HEK293 (cell line): ENCODE measurements around the gene OLA1.

Experiments
- CTCF ChIA-PET: fragments of 350-600 bp; formaldehyde crosslinking; extraction: SDS; loops from one replicate; lab custom pipeline; 2021; ENCODE audit warnings: antibody characterized with exemption; lab: Yijun Ruan, JAX
- POLR2A ChIA-PET: fragments of 300-600 bp; formaldehyde crosslinking; extraction: SDS; loops from one replicate; lab custom pipeline; 2020; ENCODE audit warnings: antibody characterized with exemption, inconsistent platforms; lab: Yijun Ruan, JAX
- H3K27ac ChIP-seq: fragments of 200-500 bp; sonication (Bioruptor generic); 2 replicates; pipeline ENCODE4 v1.5.1; 2014; ENCODE audit warnings: low read depth, low read length, control low read depth, inconsistent platforms; ENCODE audit errors: extremely low read depth
- H3K36me3 ChIP-seq, 2 experiments: fragments of 200-500 bp in 1 of 2; sonication (Bioruptor generic) in 1 of 2; 1 replicate in 1 of 2; 2 replicates in 1 of 2; pipeline ENCODE4 v1.5.1; 2014 to 2017; ENCODE audit warnings: inconsistent platforms in 2 of 2, low read length in 2 of 2; ENCODE audit not compliant: control insufficient read depth in 2 of 2, insufficient read depth in 1 of 2
- H3K4me1 ChIP-seq: fragments of 200-500 bp; sonication (Bioruptor generic); 2 replicates; pipeline ENCODE4 v1.5.1; 2014; ENCODE audit warnings: mild to moderate bottlenecking, low read length, inconsistent platforms; ENCODE audit not compliant: control insufficient read depth, insufficient read depth
- H3K4me3 ChIP-seq: 2 replicates; pipeline ENCODE4 v1.5.1; 2011; ENCODE audit warnings: low read depth, mild to moderate bottlenecking, control low read depth, low read length, moderate library complexity
- H3K9me3 ChIP-seq: fragments of 200-500 bp; sonication (Bioruptor generic); 2 replicates; pipeline ENCODE4 v1.5.1; 2014; ENCODE audit warnings: low read depth, low read length, inconsistent platforms; ENCODE audit not compliant: control insufficient read depth, insufficient read depth
- AEBP2 ChIP-seq: fragments of 450-650 bp; formaldehyde crosslinking; IDR thresholded peaks from 2 replicates; pipeline ENCODE4 v1.5.1; 2016; ENCODE audit warnings: missing biosample characterization, missing genetic modification characterization, borderline replicate concordance
- PATZ1 ChIP-seq: fragments of 450-650 bp; formaldehyde crosslinking; IDR thresholded peaks from 2 replicates; pipeline ENCODE4 v1.5.1; 2016; ENCODE audit warnings: missing biosample characterization, missing genetic modification characterization
- PRDM10 ChIP-seq: fragments of 450-650 bp; formaldehyde crosslinking; IDR thresholded peaks from 2 replicates; pipeline ENCODE4 v1.5.1; 2016; ENCODE audit warnings: missing biosample characterization, missing genetic modification characterization
- SETDB1 ChIP-seq: IDR thresholded peaks from one replicate; pipeline ENCODE4 v1.6.1; 2017; ENCODE audit warnings: mild to moderate bottlenecking, low read length, moderate library complexity, mixed read lengths; ENCODE audit not compliant: insufficient read length
- ZBTB8A ChIP-seq: fragments of 450-650 bp; formaldehyde crosslinking; IDR thresholded peaks from 2 replicates; pipeline ENCODE4 v1.5.1; 2016; ENCODE audit warnings: missing biosample characterization, missing genetic modification characterization
- ZFHX2 ChIP-seq: fragments of 450-650 bp; formaldehyde crosslinking; conservative IDR thresholded peaks from 2 replicates; pipeline ENCODE4 v1.5.1; 2016; ENCODE audit warnings: missing biosample characterization, missing genetic modification characterization
- ZFP41 ChIP-seq: fragments of 450-650 bp; formaldehyde crosslinking; IDR thresholded peaks from 2 replicates; pipeline ENCODE4 v1.5.1; 2016; ENCODE audit warnings: missing biosample characterization, missing genetic modification characterization, borderline replicate concordance
- ZNF10 ChIP-seq: fragments of 450-650 bp; formaldehyde crosslinking; IDR thresholded peaks from 2 replicates; pipeline ENCODE4 v1.5.1; 2017; ENCODE audit warnings: missing biosample characterization, missing genetic modification characterization
- ZNF114 ChIP-seq: fragments of 450-650 bp; formaldehyde crosslinking; IDR thresholded peaks from 2 replicates; pipeline ENCODE4 v1.5.0; 2017; ENCODE audit warnings: missing biosample characterization, missing genetic modification characterization
- ZNF148 ChIP-seq: fragments of 450-650 bp; formaldehyde crosslinking; IDR thresholded peaks from 2 replicates; pipeline ENCODE4 v1.5.0; 2017; ENCODE audit warnings: missing biosample characterization, missing genetic modification characterization, borderline replicate concordance
- ZNF223 ChIP-seq: fragments of 450-650 bp; formaldehyde crosslinking; IDR thresholded peaks from 2 replicates; pipeline ENCODE4 v1.5.1; 2016; ENCODE audit warnings: missing biosample characterization, missing genetic modification characterization
- ZNF423 ChIP-seq: fragments of 450-650 bp; formaldehyde crosslinking; IDR thresholded peaks from 2 replicates; pipeline ENCODE4 v1.5.1; 2016; ENCODE audit warnings: missing biosample characterization, missing genetic modification characterization
- ZNF544 ChIP-seq: fragments of 450-650 bp; formaldehyde crosslinking; IDR thresholded peaks from 2 replicates; pipeline ENCODE4 v1.5.0; 2017; ENCODE audit warnings: missing biosample characterization, missing genetic modification characterization
- ZNF600 ChIP-seq: fragments of 450-650 bp; formaldehyde crosslinking; IDR thresholded peaks from 2 replicates; pipeline ENCODE4 v1.5.1; 2016; ENCODE audit warnings: missing biosample characterization, missing genetic modification characterization
- ZSCAN23 ChIP-seq: fragments of 450-650 bp; formaldehyde crosslinking; IDR thresholded peaks from 2 replicates; pipeline ENCODE4 v1.5.1; 2016; ENCODE audit warnings: missing biosample characterization, missing genetic modification characterization
- ZSCAN30 ChIP-seq: fragments of 450-650 bp; IDR thresholded peaks from 2 replicates; pipeline ENCODE4 v1.5.1; 2018; ENCODE audit warnings: missing biosample characterization, mild to moderate bottlenecking, missing genetic modification characterization, moderate library complexity

Gene OLA1

GRCh38 chr2:174240097-174240496 is 8.2 kb downstream of the OLA1 start:
- TF ChIP-seq ZNF148 (tag by site-specific recombination) (no peak), ZNF423 (tag by site-specific recombination) (no peak), ZSCAN30 (no peak), SETDB1 (no peak), ZNF114 (tag by site-specific recombination) (no peak), ZNF544 (tag by site-specific recombination) (no peak), AEBP2 (tag by site-specific recombination) (no peak), ZNF223 (tag by site-specific recombination) (no peak), ZSCAN23 (no peak), ZNF600 (tag by site-specific recombination) (no peak), ZBTB8A (tag by site-specific recombination) (no peak), ZFHX2 (no peak), ZFP41 (tag by site-specific recombination) (no peak), ZNF10 (no peak)
- TF ChIP-seq, all 188 proteins: peak for 0
- H3K27ac ChIP-seq = no peak overlapping the region
- ChIA-PET POLR2A (interaction anchor here (0.7 kb wide), 2 partner anchors 157 to 496 kb away, joined by 3 to 5 read pairs; no protein-coding TSS in a partner anchor), CTCF (no interaction called here)
- H3K36me3 ChIP-seq = peaks cover 0 to 35% of the 10 kb centered on the region in 2 experiments; a peak in 2 of 3 replicates
- no peak overlapping the region for H3K4me3 ChIP-seq
- H3K9me3 ChIP-seq = no peaks in the 10 kb centered on the region
- H3K4me1 ChIP-seq = peaks cover 11% of the 10 kb centered on the region

GRCh38 chr2:174236429-174236828 is 11.9 kb downstream of the OLA1 start:
- POLR2A ChIA-PET = interaction anchor here (1.0 to 1.3 kb wide), 2 partner anchors 9 to 11 kb away, joined by 3 to 5 read pairs; no protein-coding TSS in a partner anchor
- CTCF ChIA-PET = no interaction called here
- TF ChIP-seq PATZ1 (no peak), PRDM10 (peak; percentile 75)

More at GRCh38 chr2:174236429-174236828, 11.9 kb downstream of the OLA1 start:
- Histone ChIP-seq H3K36me3 (peaks cover 0 to 7% of the 10 kb centered on the region in 2 experiments; a peak in 2 of 3 replicates), H3K4me1 (peaks cover 19% of the 10 kb centered on the region), H3K9me3 (no peaks in the 10 kb centered on the region), H3K27ac (no peak overlapping the region), H3K4me3 (no peak overlapping the region)
